CD4-positive, alpha-beta memory T cell (primary cell): Measurements from ENCODE around the gene ITPR3. TPM values are rescaled to one million over a fixed set of nuclear protein-coding genes. Genes with fewer than 3 reads are reported as not detected.

ENCODE experiments used
- CTCF ChIA-PET: fragments of 350-600 bp; sonication (Branson Sonifier 250); formaldehyde crosslinking; loops from one replicate; lab custom pipeline; 2021; ENCODE audit warnings: inconsistent platforms; ENCODE audit not compliant: partially characterized antibody; lab: Charles Lee
- POLR2A ChIA-PET: fragments of 350-600 bp; sonication (Branson Sonifier 250); formaldehyde crosslinking; loops from one replicate; lab custom pipeline; 2021; ENCODE audit not compliant: partially characterized antibody; lab: Charles Lee
- DNase-seq, 5 donors: peaks; one replicate each; pipeline versions ENCODE4 v3.0.0 to v3.0.0-alpha.2; 2020 to 2022; ENCODE audit warnings: mixed read lengths in 1 of 5
- H3K27ac ChIP-seq: one replicate; pipeline ENCODE4 v1.7.0; 2013; ENCODE audit warnings: low read depth, low read length
- H3K27me3 ChIP-seq: 2 replicates; pipeline ENCODE4 v1.7.0; 2013; ENCODE audit warnings: mild to moderate bottlenecking, low read length, moderate library complexity; ENCODE audit not compliant: insufficient read depth
- H3K36me3 ChIP-seq: 2 replicates; pipeline ENCODE4 v1.7.0; 2013; ENCODE audit warnings: mild to moderate bottlenecking, low read length, moderate library complexity; ENCODE audit not compliant: insufficient read depth
- H3K4me1 ChIP-seq: 2 replicates; pipeline ENCODE4 v1.7.0; 2013; ENCODE audit warnings: mild to moderate bottlenecking, low read length, moderate library complexity; ENCODE audit not compliant: insufficient read depth
- H3K4me3 ChIP-seq, 2 donors: one replicate each; pipeline ENCODE4 v1.7.0; 2013; ENCODE audit warnings: low read length in 2 of 2, mild to moderate bottlenecking in 1 of 2
- H3K9me3 ChIP-seq, 2 donors: one replicate each; pipeline ENCODE4 v1.7.0; 2013; ENCODE audit warnings: low read length in 2 of 2, control low read depth in 1 of 2; ENCODE audit not compliant: control insufficient read depth in 1 of 2
- H3K27ac Mint-ChIP-seq, 7 donors: one replicate each; pipeline ENCODE4 v1.8.0; 2020 to 2021; ENCODE audit warnings: mixed read lengths in 7 of 7, mild to moderate bottlenecking in 6 of 7, inconsistent platforms in 3 of 7, moderate library complexity in 3 of 7
- H3K27me3 Mint-ChIP-seq, 2 donors: one replicate each; pipeline ENCODE4 v1.8.0; 2020 to 2021; ENCODE audit warnings: mixed read lengths in 2 of 2
- H3K36me3 Mint-ChIP-seq, 2 donors: one replicate each; pipeline ENCODE4 v1.8.0; 2020 to 2021; ENCODE audit warnings: mixed read lengths in 2 of 2, inconsistent platforms in 1 of 2, mild to moderate bottlenecking in 1 of 2
- H3K4me1 Mint-ChIP-seq, 4 donors: one replicate each; pipeline ENCODE4 v1.8.0; 2020 to 2021; ENCODE audit warnings: mixed read lengths in 4 of 4, mild to moderate bottlenecking in 1 of 4
- H3K4me3 Mint-ChIP-seq, 8 donors: one replicate each; pipeline ENCODE4 v1.8.0; 2020 to 2021; ENCODE audit warnings: mixed read lengths in 8 of 8, mild to moderate bottlenecking in 7 of 8, moderate library complexity in 6 of 8, inconsistent platforms in 3 of 8
- H3K9me3 Mint-ChIP-seq, 8 donors: one replicate each; pipeline ENCODE4 v1.8.0; 2020 to 2021; ENCODE audit warnings: mixed read lengths in 8 of 8, mild to moderate bottlenecking in 5 of 8, inconsistent platforms in 3 of 8, moderate library complexity in 1 of 8
- intact Hi-C: fragments of 100-400 bp; cut with micrococcal nuclease; formaldehyde crosslinking; loops from one replicate; pipeline ENCODE4 v1.15.1; 2023
- polyA plus RNA-seq, 2 donors: library from polyadenylated mRNA; unstranded; fragments of 300-500 nt; fragmentation: Illumina TruSeq; gene quantifications; one replicate each; pipeline ENCODE4 v1.2.3, GENCODE V29; 2021
- total RNA-seq, 2 experiments: library from RNA; stranded (reverse); gene quantifications; one replicate each; pipeline ENCODE4 v1.2.3, GENCODE V29; 2021

The ITPR3 gene
- total and polyA plus RNA-seq, 4 experiments from 2014 or later: 0.55 to 72.4 (median 39.7) TPM

- H3K9me3 ChIP-seq: no peaks in the 10 kb centered on the region
- H3K4me1 ChIP-seq: peaks cover 14% of the 10 kb centered on the region
- Mint-ChIP-seq H3K36me3 (peaks cover 48 to 80% of the 10 kb centered on the region in 2 donors), H3K27me3 (no peaks in the 10 kb centered on the region), H3K9me3 (no peaks in the 10 kb centered on the region), H3K4me1 (peaks cover 6 to 31% (median 13%) of the 10 kb centered on the region in 4 donors), H3K4me3 (no peak overlapping the region), H3K27ac (peak overlapping the region in 2 of 7 donors; percentile 15 to 90)
- H3K27ac ChIP-seq: no peak overlapping the region
- intact Hi-C loops: no loop called here
- ChIA-PET POLR2A (no interaction called here), CTCF (no interaction called here)
- no peaks in the 10 kb centered on the region for H3K27me3 ChIP-seq
- H3K36me3 ChIP-seq: peaks cover 73% of the 10 kb centered on the region
- no peak overlapping the region for H3K4me3 ChIP-seq
- peak in 1 of 5 donors; percentile 8 for DNase-seq
Measured at GRCh38 chr6:33684983-33685382, 63.9 kb downstream of the ITPR3 start.

- H3K27me3 ChIP-seq: no peaks in the 10 kb centered on the region
- peaks cover 52 to 79% of the 10 kb centered on the region in 2 donors for H3K36me3 Mint-ChIP-seq
- no peaks in the 10 kb centered on the region for H3K9me3 Mint-ChIP-seq
- intact Hi-C loops: no loop called here
- peak overlapping the region in 2 of 7 donors; percentile 37 to 67 for H3K27ac Mint-ChIP-seq
- H3K4me3 Mint-ChIP-seq: no peak overlapping the region
- CTCF ChIA-PET: interaction anchor here (1.3 kb wide), 1 partner anchor 15 kb away, joined by 4 read pairs; no protein-coding TSS in a partner anchor
- H3K4me3 ChIP-seq: no peak overlapping the region
- POLR2A ChIA-PET: no interaction called here
- no peaks in the 10 kb centered on the region for H3K9me3 ChIP-seq
- no peaks in the 10 kb centered on the region for H3K27me3 Mint-ChIP-seq
- H3K27ac ChIP-seq: no peak overlapping the region
- peaks cover 6 to 31% (median 13%) of the 10 kb centered on the region in 4 donors for H3K4me1 Mint-ChIP-seq
- H3K36me3 ChIP-seq: peaks cover 68% of the 10 kb centered on the region
- peaks cover 14% of the 10 kb centered on the region for H3K4me1 ChIP-seq
- peak in 1 of 5 donors; percentile 41 for DNase-seq
Measured at GRCh38 chr6:33685411-33686224, 64.5 kb downstream of the ITPR3 start.

GRCh38 chr6:33686225-33686924, 65.3 kb downstream of the ITPR3 start:
- ChIA-PET POLR2A (no interaction called here), CTCF (interaction anchor here (1.3 kb wide), 1 partner anchor 14 kb away, joined by 4 read pairs; no protein-coding TSS in a partner anchor)
- no peak overlapping the region for H3K27ac ChIP-seq

GRCh38 chr6:33686981-33687975, 66.2 kb downstream of the ITPR3 start:
- Mint-ChIP-seq H3K36me3 (peaks cover 52 to 79% of the 10 kb centered on the region in 2 donors), H3K27ac (peak overlapping the region in 1 of 7 donors; percentile 14), H3K27me3 (no peaks in the 10 kb centered on the region), H3K9me3 (no peaks in the 10 kb centered on the region), H3K4me3 (no peak overlapping the region), H3K4me1 (peaks cover 9 to 42% (median 21%) of the 10 kb centered on the region in 4 donors)
- Histone ChIP-seq H3K4me3 (no peak overlapping the region), H3K27ac (no peak overlapping the region), H3K4me1 (peaks cover 21% of the 10 kb centered on the region), H3K27me3 (no peaks in the 10 kb centered on the region), H3K36me3 (peaks cover 70% of the 10 kb centered on the region), H3K9me3 (no peaks in the 10 kb centered on the region)
- peak in 1 of 5 donors; percentile 27 for DNase-seq
- CTCF ChIA-PET: interaction anchor here (1.3 kb wide), 1 partner anchor 13 kb away, joined by 4 read pairs; no protein-coding TSS in a partner anchor
- POLR2A ChIA-PET: interaction anchor here (1.0 to 1.6 kb wide), 2 partner anchors 10 to 24 kb away, joined by 3 to 7 read pairs; partner anchors contain the start of gene UQCC2
- intact Hi-C loops: no loop called here

More at GRCh38 chr6:33686225-33686924, 65.3 kb downstream of the ITPR3 start:
- H3K4me1 ChIP-seq: peaks cover 14% of the 10 kb centered on the region
- H3K4me3 ChIP-seq: no peak overlapping the region
- H3K27ac Mint-ChIP-seq: peak overlapping the region in 6 of 7 donors; percentile 14 to 77 (median 55)
- H3K27me3 ChIP-seq: no peaks in the 10 kb centered on the region
- H3K9me3 ChIP-seq: no peaks in the 10 kb centered on the region
- intact Hi-C loops: no loop called here
- no peak overlapping the region for H3K4me3 Mint-ChIP-seq
- no peaks in the 10 kb centered on the region for H3K27me3 Mint-ChIP-seq
- H3K36me3 Mint-ChIP-seq: peaks cover 54 to 80% of the 10 kb centered on the region in 2 donors
- no peaks in the 10 kb centered on the region for H3K9me3 Mint-ChIP-seq
- DNase-seq: peak in 1 of 5 donors; percentile 24
- H3K4me1 Mint-ChIP-seq: peaks cover 6 to 34% (median 15%) of the 10 kb centered on the region in 4 donors
- peaks cover 70% of the 10 kb centered on the region for H3K36me3 ChIP-seq

DNA sequence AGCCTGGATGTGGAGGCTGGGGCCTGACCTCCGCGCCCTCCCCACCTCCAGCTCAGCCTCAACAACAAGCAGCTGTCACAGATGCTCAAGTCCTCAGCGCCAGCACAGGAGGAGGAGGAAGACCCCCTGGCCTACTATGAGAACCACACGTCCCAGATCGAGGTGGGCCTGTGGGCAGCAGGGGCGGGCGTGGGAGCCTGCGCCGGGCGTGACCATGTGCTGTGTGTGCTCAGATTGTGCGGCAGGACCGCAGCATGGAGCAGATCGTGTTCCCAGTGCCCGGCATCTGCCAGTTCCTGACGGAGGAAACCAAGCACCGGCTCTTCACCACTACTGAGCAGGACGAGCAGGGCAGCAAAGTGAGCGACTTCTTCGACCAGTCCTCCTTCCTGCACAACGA, 66.9 kb downstream of the ITPR3 start:
- Histone ChIP-seq H3K4me1 (peaks cover 22% of the 10 kb centered on the region), H3K36me3 (peaks cover 66% of the 10 kb centered on the region), H3K27ac (no peak overlapping the region), H3K27me3 (no peaks in the 10 kb centered on the region), H3K4me3 (no peak overlapping the region), H3K9me3 (no peaks in the 10 kb centered on the region)
- H3K27me3 Mint-ChIP-seq: no peaks in the 10 kb centered on the region
- no peaks in the 10 kb centered on the region for H3K9me3 Mint-ChIP-seq
- ChIA-PET CTCF (interaction anchor here (1.2 kb wide), 1 partner anchor 13 kb away, joined by 3 read pairs; no protein-coding TSS in a partner anchor), POLR2A (interaction anchor here (1.6 kb wide), 1 partner anchor 9 kb away, joined by 7 read pairs; no protein-coding TSS in a partner anchor)
- DNase-seq: peak in 1 of 5 donors; percentile 26
- intact Hi-C loops: no loop called here
- peaks cover 11 to 42% (median 23%) of the 10 kb centered on the region in 4 donors for H3K4me1 Mint-ChIP-seq
- peak overlapping the region in 1 of 7 donors; percentile 29 for H3K27ac Mint-ChIP-seq
- no peak overlapping the region for H3K4me3 Mint-ChIP-seq
- H3K36me3 Mint-ChIP-seq: peaks cover 53 to 79% of the 10 kb centered on the region in 2 donors

GRCh38 chr6:33688451-33689147, 67.5 kb downstream of the ITPR3 start:
- Histone ChIP-seq H3K4me3 (no peak overlapping the region), H3K9me3 (no peaks in the 10 kb centered on the region), H3K4me1 (peaks cover 22% of the 10 kb centered on the region), H3K27me3 (no peaks in the 10 kb centered on the region), H3K27ac (no peak overlapping the region), H3K36me3 (peaks cover 66% of the 10 kb centered on the region)
- no peaks in the 10 kb centered on the region for H3K9me3 Mint-ChIP-seq
- DNase-seq: peak in 1 of 5 donors; percentile 28
- ChIA-PET POLR2A (interaction anchor here (1.6 kb wide), 1 partner anchor 8 kb away, joined by 7 read pairs; no protein-coding TSS in a partner anchor), CTCF (interaction anchor here (1.2 kb wide), 1 partner anchor 12 kb away, joined by 3 read pairs; no protein-coding TSS in a partner anchor)
- H3K4me1 Mint-ChIP-seq: peaks cover 14 to 42% (median 24%) of the 10 kb centered on the region in 4 donors
- H3K4me3 Mint-ChIP-seq: no peak overlapping the region
- intact Hi-C loops: no loop called here
- H3K36me3 Mint-ChIP-seq: peaks cover 50 to 74% of the 10 kb centered on the region in 2 donors
- H3K27me3 Mint-ChIP-seq: no peaks in the 10 kb centered on the region
- peak overlapping the region in 2 of 7 donors; percentile 21 to 68 for H3K27ac Mint-ChIP-seq
